Fibroblast of lung (primary cell): ENCODE data around the gene KCNIP4. TPM values are rescaled to one million over a fixed set of nuclear protein-coding genes. Genes with fewer than 3 reads are reported as not detected.

ENCODE experiments used
- DNase-seq, 2 donors: peaks; one replicate each; pipeline versions ENCODE4 v3.0.0 to v3.0.0-alpha.2; 2010; ENCODE audit warnings: low read depth in 2 of 2
- H2AFZ ChIP-seq: 2 replicates; pipeline ENCODE4 v1.5.1; 2012; ENCODE audit warnings: low read length, control low read depth, inconsistent platforms
- H3K27ac ChIP-seq: 2 replicates; pipeline ENCODE4 v1.5.1; 2011; ENCODE audit warnings: low read length, control low read depth; ENCODE audit not compliant: insufficient read depth
- H3K27me3 ChIP-seq: 2 replicates; pipeline ENCODE4 v1.5.1; 2011; ENCODE audit warnings: mild to moderate bottlenecking, low read length; ENCODE audit not compliant: control insufficient read depth, insufficient read depth
- H3K36me3 ChIP-seq: 2 replicates; pipeline ENCODE4 v1.5.1; 2011; ENCODE audit warnings: low read length; ENCODE audit not compliant: control insufficient read depth, insufficient read depth
- H3K4me1 ChIP-seq: 2 replicates; pipeline ENCODE4 v1.5.1; 2011; ENCODE audit warnings: low read length; ENCODE audit not compliant: control insufficient read depth, insufficient read depth; ENCODE audit errors: extremely low read depth
- H3K4me2 ChIP-seq: 2 replicates; pipeline ENCODE4 v1.5.1; 2011; ENCODE audit warnings: low read length, control low read depth; ENCODE audit not compliant: insufficient read depth; ENCODE audit errors: extremely low read depth
- H3K4me3 ChIP-seq, 4 experiments: fragments of 200-600 bp in 1 of 4; sonication (generic) in 1 of 4; replicated peaks in 1 of 4; 2 replicates each; pipeline ENCODE4 v1.5.1; 2011 to 2016; ENCODE audit warnings: low read length in 4 of 4, low read depth in 3 of 4, mild to moderate bottlenecking in 3 of 4, control low read depth in 2 of 4, inconsistent platforms in 1 of 4, mixed read lengths in 1 of 4; ENCODE audit not compliant: insufficient read depth in 1 of 4; ENCODE audit errors: control extremely low read depth in 1 of 4
- H3K79me2 ChIP-seq: 2 replicates; pipeline ENCODE4 v1.5.1; 2012; ENCODE audit warnings: mild to moderate bottlenecking, low read length, inconsistent platforms; ENCODE audit not compliant: control insufficient read depth, insufficient read depth
- H3K9ac ChIP-seq: 2 replicates; pipeline ENCODE4 v1.5.1; 2011; ENCODE audit warnings: mild to moderate bottlenecking, low read length, control low read depth; ENCODE audit not compliant: insufficient read depth
- H3K9me3 ChIP-seq: 2 replicates; pipeline ENCODE4 v1.5.1; 2012; ENCODE audit warnings: low read depth, low read length; ENCODE audit not compliant: control insufficient read depth, insufficient read depth
- H4K20me1 ChIP-seq: 2 replicates; pipeline ENCODE4 v1.5.1; 2011; ENCODE audit warnings: low read length; ENCODE audit not compliant: control insufficient read depth, insufficient read depth; ENCODE audit errors: extremely low read depth
- CTCF ChIP-seq, 2 donors: IDR thresholded peaks in 1 of 2; conservative IDR thresholded peaks in 1 of 2; 1 replicate in 1 of 2; 2 replicates in 1 of 2; pipeline ENCODE4 v1.5.1; 2011 to 2012; ENCODE audit warnings: low read length in 2 of 2, control low read depth in 1 of 2, inconsistent platforms in 1 of 2, low read depth in 1 of 2, mild to moderate bottlenecking in 1 of 2
- EZH2 ChIP-seq: IDR thresholded peaks from 2 replicates; pipeline ENCODE4 v1.5.1; 2012; ENCODE audit warnings: low read length, control low read depth, mild to moderate bottlenecking; ENCODE audit errors: missing control alignments
- polyA plus RNA-seq, 2 donors: library from polyadenylated mRNA; depleted of rRNA in 1 of 2; stranded (reverse) in 1 of 2; unstranded in 1 of 2; fragments of >200 nt; gene quantifications; 2 replicates each; pipeline ENCODE4 v1.2.1, GENCODE V29; 2011 to 2012; ENCODE audit warnings: missing spikeins in 1 of 2
- total RNA-seq: library from RNA; depleted of rRNA; stranded (reverse); fragments of >200 nt; gene quantifications from 2 replicates; pipeline ENCODE4 v1.2.1, GENCODE V29; 2014

KCNIP4 gene
- total and polyA plus RNA-seq, 2 donors (not counting 1 experiment from before 2014, with no cell fraction given): not detected

GRCh38 chr4:20878806-20879205 is 1069.8 kb downstream of the KCNIP4 start:
- no peak for DNase-seq
- H3K4me3 ChIP-seq: no peak overlapping the region
- H3K9ac ChIP-seq: no peak overlapping the region
- H3K27ac ChIP-seq: no peak overlapping the region
- no peak overlapping the region for H3K4me2 ChIP-seq
- H3K4me1 ChIP-seq: no peaks in the 10 kb centered on the region
- H3K79me2 ChIP-seq: no peaks in the 10 kb centered on the region
- no peaks in the 10 kb centered on the region for H4K20me1 ChIP-seq
- TF ChIP-seq EZH2 (no peak), CTCF (conservative IDR thresholded peaks at IDR 0.05 in 1 of 2, IDR thresholded peaks at IDR 0.05 in 1 of 2; ENCODE audit: low read depth in 1 of 2, low read length in 2 of 2) (no peak)
- H3K9me3 ChIP-seq: no peaks in the 10 kb centered on the region
- no peaks in the 10 kb centered on the region for H3K27me3 ChIP-seq
- no peak overlapping the region for H2AFZ ChIP-seq
- no peaks in the 10 kb centered on the region for H3K36me3 ChIP-seq

GRCh38 chr4:20870436-20870835 is 1078.1 kb downstream of the KCNIP4 start:
- no peaks in the 10 kb centered on the region for H3K4me1 ChIP-seq
- no peaks in the 10 kb centered on the region for H3K27me3 ChIP-seq
- H3K9ac ChIP-seq: no peak overlapping the region
- no peaks in the 10 kb centered on the region for H4K20me1 ChIP-seq
- H3K27ac ChIP-seq: no peak overlapping the region
- TF ChIP-seq EZH2 (no peak), CTCF (conservative IDR thresholded peaks at IDR 0.05 in 1 of 2, IDR thresholded peaks at IDR 0.05 in 1 of 2; ENCODE audit: low read depth in 1 of 2, low read length in 2 of 2) (no peak)
- H3K4me3 ChIP-seq: no peak overlapping the region
- H3K36me3 ChIP-seq: no peaks in the 10 kb centered on the region
- DNase-seq: no peak
- no peak overlapping the region for H2AFZ ChIP-seq
- no peaks in the 10 kb centered on the region for H3K9me3 ChIP-seq
- no peaks in the 10 kb centered on the region for H3K79me2 ChIP-seq
- H3K4me2 ChIP-seq: no peak overlapping the region

- Histone ChIP-seq H3K79me2 (no peaks in the 10 kb centered on the region), H3K36me3 (no peaks in the 10 kb centered on the region), H4K20me1 (no peaks in the 10 kb centered on the region), H2AFZ (no peak overlapping the region), H3K27ac (no peak overlapping the region), H3K4me1 (no peaks in the 10 kb centered on the region), H3K9ac (no peak overlapping the region), H3K4me2 (no peak overlapping the region), H3K27me3 (no peaks in the 10 kb centered on the region), H3K4me3 (no peak overlapping the region), H3K9me3 (no peaks in the 10 kb centered on the region)
- TF ChIP-seq CTCF (conservative IDR thresholded peaks at IDR 0.05 in 1 of 2, IDR thresholded peaks at IDR 0.05 in 1 of 2; ENCODE audit: low read depth in 1 of 2, low read length in 2 of 2) (no peak), EZH2 (no peak)
- no peak for DNase-seq
Observed at GRCh38 chr4:20868108-20868507, 1080.5 kb downstream of the KCNIP4 start.
